ENCODE measurements around the gene DGKG. TPM values are rescaled to one million over a fixed set of nuclear protein-coding genes. Genes with fewer than 3 reads are reported as not detected.

DGKG gene
- total and polyA plus RNA-seq, 10 of the 15 experiments (the other 5 are each of a cell fraction or from before 2014, with no cell fraction given): 0.39 to 6.2 (median 4.7) TPM

GRCh38 chr3:186198442-186198841 lies 163.6 kb downstream of the DGKG start (continued):
- TF ChIP-seq ZNF687 (IDR thresholded peaks at IDR 0.05): no peak
- TF ChIP-seq EP300 (IDR thresholded peaks at IDR 0.05; ENCODE audit: borderline replicate concordance in 1 of 2, control insufficient read depth in 1 of 2, low read depth in 2 of 2, low read length in 2 of 2): no peak
- TF ChIP-seq BMI1 (IDR thresholded peaks at IDR 0.05; ENCODE audit: borderline replicate concordance): no peak

- no peak overlapping the region for H3K4me3 ChIP-seq
- in situ Hi-C loops (cut with MboI) (no loop called here), intact Hi-C loops (cut with micrococcal nuclease; ENCODE audit: unreplicated experiment) (no loop called here)
- H3K9me3 ChIP-seq (replicated peaks; ENCODE audit: control insufficient read depth, insufficient read depth, low read length): no peaks in the 10 kb centered on the region
- BruUV-seq (replicated peaks): no TSS peak
- H3K36me3 ChIP-seq (ENCODE audit: control insufficient read depth in 2 of 2, insufficient read depth in 2 of 2, low read length in 1 of 2): no peaks in the 10 kb centered on the region
- SMC1A ChIA-PET (ENCODE audit: uncharacterized antibody, unreplicated experiment): no interaction called here
- no peaks in the 10 kb centered on the region for H3K79me2 ChIP-seq (ENCODE audit: control insufficient read depth, insufficient read depth, low read length)
- TF ChIP-seq E4F1 (IDR thresholded peaks at IDR 0.05; ENCODE audit: borderline replicate concordance, partially characterized antibody) (no peak), SP1 (IDR thresholded peaks at IDR 0.05; ENCODE audit: low read depth, low read length) (no peak), IRF4 (IDR thresholded peaks at IDR 0.05; ENCODE audit: low read depth, low read length) (no peak), BMI1 (IDR thresholded peaks at IDR 0.05; ENCODE audit: borderline replicate concordance) (no peak), SREBF2 (IDR thresholded peaks at IDR 0.05; ENCODE audit: low read length) (no peak), PAX5 (IDR thresholded peaks at IDR 0.05; ENCODE audit: borderline replicate concordance, low read depth, low read length) (no peak), SRF (IDR thresholded peaks at IDR 0.05; ENCODE audit: low read depth in 2 of 2, low read length in 2 of 2) (no peak), NRF1 (conservative IDR thresholded peaks at IDR 0.05; ENCODE audit: low read depth, low read length) (no peak), BACH1 (IDR thresholded peaks at IDR 0.05; ENCODE audit: borderline replicate concordance) (no peak), SUPT20H (IDR thresholded peaks at IDR 0.05; ENCODE audit: borderline replicate concordance, control insufficient read depth, low read depth, low read length) (no peak)
- H3K27ac ChIP-seq (ENCODE audit: control insufficient read depth, insufficient read depth): no peak overlapping the region
- no peak overlapping the region for H3K4me2 ChIP-seq (ENCODE audit: control insufficient read depth, insufficient read depth)
- ATAC-seq (no peak), DNase-seq (ENCODE audit: low read depth, low spot score) (no peak), FAIRE-seq (no peak)
- 62% methylated on average over 9 of the region's 10 CpGs for WGBS (ENCODE audit: insufficient coverage, insufficient replicate concordance, low lambda C conversion rate, missing lambda C conversion rate)
- H3K27me3 ChIP-seq (replicated peaks in 1 of 2; ENCODE audit: control insufficient read depth in 2 of 2, insufficient read depth in 2 of 2, low read length in 1 of 2): peaks cover 0 to 10% of the 10 kb centered on the region in 2 experiments; a peak in 2 of 4 replicates
- POLR2A ChIA-PET: no interaction called here
- no peak overlapping the region for H2AFZ ChIP-seq (ENCODE audit: control insufficient read depth, low read depth, low read length)
- CTCF ChIA-PET: interaction anchor here (1.8 kb wide), 1 partner anchor 9 kb away, joined by 3 read pairs; no protein-coding TSS in a partner anchor
- H3K9ac ChIP-seq (ENCODE audit: control insufficient read depth, insufficient read depth, low read length): no peak overlapping the region
- H4K20me1 ChIP-seq (ENCODE audit: control insufficient read depth, insufficient read depth): no peaks in the 10 kb centered on the region
- H3K4me1 ChIP-seq (ENCODE audit: control insufficient read depth, insufficient read depth, low read length): no peaks in the 10 kb centered on the region; the same call in 1 of the 2 replicates
- RAD21 ChIA-PET (ENCODE audit: unreplicated experiment): no interaction called here
These were observed 167.6 kb downstream of the DGKG start for GRCh38 chr3:186194451-186194811.
